Anterior cingulate cortex (tissue), 58 donors: ENCODE results near the gene AMOTL2.

ENCODE experiments used
- DNase-seq, 58 donors: peaks; one replicate each; lab custom pipeline; 2025; lab: John Stamatoyannopoulos, UW

The AMOTL2 gene

GRCh38 chr3:134367869-134368750 is 6.1 kb downstream of the AMOTL2 start:
- no peak for DNase-seq

- DNase-seq = peak; percentile 16 to 99 (median 90)
Measured at GRCh38 chr3:134366928-134367811, 7.1 kb downstream of the AMOTL2 start.

- DNase-seq = no peak
Measured at GRCh38 chr3:134366221-134366927, 7.9 kb downstream of the AMOTL2 start.

DNA sequence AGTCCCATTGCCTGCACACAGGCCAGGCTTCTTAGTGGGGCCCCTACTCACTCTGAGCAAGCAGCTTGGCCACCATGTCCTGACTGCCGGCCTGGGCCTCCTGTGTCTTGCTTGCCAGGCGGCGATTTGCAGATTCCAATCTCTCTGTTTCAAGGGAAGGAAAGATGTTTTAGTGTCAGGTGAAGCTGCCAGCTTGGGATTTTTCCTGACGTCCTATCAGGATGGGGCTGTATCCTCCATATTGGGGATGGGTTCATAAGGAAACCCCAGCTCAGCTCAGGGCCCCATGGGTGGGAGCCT is 8.5 kb downstream of the AMOTL2 start:
- no peak for DNase-seq

- no peak for DNase-seq
Measured at GRCh38 chr3:134364936-134365765, 9.1 kb downstream of the AMOTL2 start.

- peak in 54 of 58 donors; percentile 19 to 83 (median 71) for DNase-seq
Measured at GRCh38 chr3:134364061-134364935, 9.9 kb downstream of the AMOTL2 start.

DNA sequence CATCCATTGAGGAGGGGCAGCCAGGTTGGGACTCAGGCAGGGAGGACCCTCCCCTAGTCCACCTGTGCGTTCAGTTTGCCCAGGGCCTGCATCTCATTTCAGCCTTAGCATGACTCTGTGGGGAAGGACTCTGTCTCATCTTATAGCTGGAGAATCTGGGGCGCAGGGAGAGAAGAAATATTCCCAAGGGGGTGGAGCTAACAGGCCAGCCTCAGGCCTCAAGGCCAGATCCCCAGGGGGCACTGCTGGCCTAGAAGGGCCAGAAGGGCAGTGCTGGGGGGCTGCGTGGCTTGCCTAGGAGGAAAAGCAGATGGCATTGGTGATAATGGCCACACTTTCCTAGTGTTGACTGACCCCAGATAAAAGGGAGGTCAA is 10.9 kb downstream of the AMOTL2 start:
- DNase-seq = no peak

- no peak for DNase-seq
Measured at GRCh38 chr3:134362670-134363380, 11.4 kb downstream of the AMOTL2 start.

DNA sequence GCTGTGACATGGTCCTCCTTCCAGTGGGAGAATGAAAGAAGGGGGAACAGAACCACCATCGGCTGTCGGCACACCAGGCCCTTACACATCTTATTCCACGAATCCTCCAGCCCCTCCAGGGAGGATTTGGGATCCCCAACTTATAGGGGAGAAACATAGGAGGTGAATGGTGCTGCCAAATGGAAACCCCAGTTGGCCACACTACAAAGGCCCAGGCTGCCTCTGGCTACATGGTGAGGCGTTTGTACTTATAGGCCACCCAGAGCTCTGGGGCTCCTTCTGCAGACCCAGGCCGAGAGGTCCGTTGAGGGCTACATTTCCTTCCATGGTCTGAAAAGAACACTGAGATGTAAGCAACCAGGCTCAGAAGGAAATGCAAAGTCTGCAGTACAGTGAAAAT is 12.0 kb downstream of the AMOTL2 start:
- DNase-seq = no peak

DNA sequence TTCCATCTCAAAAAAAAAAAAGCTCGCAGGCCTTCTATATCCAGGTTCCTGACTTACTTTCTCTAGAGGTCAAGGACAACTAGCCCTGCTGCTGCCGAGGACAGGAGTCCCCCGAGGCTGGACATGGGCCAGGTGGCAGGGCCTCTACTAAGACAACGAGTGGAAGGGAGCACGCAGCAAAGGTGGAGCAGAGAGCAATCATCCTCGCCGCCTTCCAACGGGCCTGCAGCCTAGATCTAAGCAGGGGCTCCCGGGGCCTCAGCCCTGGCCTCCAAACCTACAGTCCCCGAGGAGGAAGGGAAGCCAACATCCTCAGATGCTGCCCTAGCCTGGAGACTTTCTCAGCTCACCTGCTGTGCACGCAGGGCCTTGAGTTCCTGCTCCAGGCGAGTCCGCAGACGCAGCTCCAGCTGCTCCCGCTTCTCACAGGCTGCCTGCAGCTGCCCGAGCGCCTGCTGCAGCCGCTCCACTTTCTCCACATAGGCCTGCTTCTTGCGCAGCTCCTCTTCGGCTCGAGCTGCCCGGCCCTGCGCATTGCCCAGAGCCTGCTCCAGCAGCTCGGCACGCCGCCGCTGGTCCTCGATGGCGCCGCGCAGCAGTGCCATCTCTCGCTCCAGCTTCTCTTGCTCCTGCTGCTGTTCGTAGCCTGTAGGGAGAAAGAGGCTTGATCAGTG is 12.9 kb downstream of the AMOTL2 start:
- no peak for DNase-seq

- no peak for DNase-seq
Measured at GRCh38 chr3:134360046-134360445, 14.2 kb downstream of the AMOTL2 start.

DNA sequence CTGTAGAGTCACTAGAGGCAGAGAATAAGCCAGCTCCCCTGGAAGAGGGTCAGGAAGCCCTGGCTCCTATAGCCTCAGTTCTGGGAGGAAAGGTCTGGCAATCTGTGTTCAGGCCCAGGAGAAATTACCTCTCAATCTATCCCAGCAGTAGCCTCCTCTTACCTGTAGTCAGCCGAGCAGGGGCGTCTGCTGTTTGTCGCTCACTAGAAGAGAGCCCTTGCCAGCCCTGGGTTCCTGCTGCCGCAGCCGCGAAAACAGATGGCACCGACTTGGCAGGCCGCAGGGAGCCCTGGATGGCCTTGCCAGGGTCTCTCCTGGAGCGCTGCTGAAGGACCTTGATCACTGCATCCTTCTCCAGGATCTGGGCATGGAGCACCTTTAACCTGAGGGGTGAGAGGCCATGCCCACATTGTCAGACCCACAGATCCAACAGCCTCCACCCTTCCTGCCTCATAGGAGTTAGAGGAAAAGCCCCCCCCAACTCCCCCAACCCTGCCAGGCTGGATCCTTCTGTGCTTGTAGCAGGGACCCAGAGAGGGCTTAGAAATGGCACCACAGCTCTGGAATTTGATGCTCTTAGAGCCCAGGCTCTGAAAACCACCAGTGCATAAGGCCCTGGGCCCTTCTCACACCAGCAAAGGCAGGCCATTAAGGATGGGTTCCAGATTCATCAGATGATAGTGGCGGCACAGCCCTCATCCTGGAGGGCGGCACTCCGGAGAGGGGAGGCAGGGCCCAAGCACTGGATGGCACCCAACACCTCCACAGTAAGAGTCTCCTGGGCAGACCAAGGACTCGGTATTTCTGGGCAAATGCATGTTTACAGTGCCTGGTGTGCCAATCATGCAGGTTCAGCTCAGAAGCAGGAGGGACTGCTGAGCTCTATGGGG is 14.9 kb downstream of the AMOTL2 start:
- peak in 1 of 58 donors; percentile 10 for DNase-seq

DNA sequence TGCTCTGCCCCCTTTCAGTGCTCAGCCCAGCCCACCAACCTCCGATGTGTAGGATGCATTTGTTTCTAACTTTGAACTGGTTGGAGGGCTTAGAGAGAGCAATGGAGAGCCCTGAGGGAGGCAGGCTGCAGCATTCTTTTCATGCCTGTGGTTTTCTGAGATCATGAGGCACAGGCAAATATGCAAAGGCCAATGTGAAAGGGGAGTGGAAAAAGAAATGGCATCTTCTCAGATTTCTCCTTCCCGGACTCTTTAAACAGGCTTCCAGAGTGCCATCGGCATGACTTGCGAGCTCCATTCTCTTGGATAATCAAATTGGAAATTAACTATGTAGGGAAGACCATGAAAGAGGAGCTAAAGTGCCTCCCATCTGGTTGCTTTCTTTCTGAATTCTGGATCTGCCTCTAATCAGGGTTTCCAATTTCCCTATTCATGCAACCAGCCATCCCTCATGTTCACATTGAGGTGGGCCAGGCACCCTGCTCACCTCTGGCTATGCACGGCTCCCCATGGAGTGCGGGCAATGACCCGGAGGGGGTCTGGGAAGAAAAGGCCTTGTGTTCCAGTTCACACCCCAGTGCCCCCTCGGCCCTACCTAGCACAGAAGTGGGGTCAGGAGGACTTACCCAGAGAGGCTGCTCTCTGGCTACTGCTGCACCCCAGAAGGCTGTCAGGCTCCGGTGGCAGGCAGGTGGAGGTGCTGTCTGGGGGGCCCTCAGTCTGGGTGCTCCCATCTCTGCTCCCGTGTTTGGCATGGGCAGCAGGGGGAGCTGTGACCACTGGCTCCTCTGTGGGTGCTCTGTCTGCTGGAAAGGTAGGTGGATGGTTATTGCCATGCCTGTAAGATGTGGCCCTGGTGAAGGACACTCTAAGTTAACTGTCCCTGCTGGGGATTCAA is 16.1 kb downstream of the AMOTL2 start:
- DNase-seq = peak in 1 of 58 donors; percentile 22

GRCh38 chr3:134357261-134357913 is 16.9 kb downstream of the AMOTL2 start:
- DNase-seq = no peak

- DNase-seq = no peak
Measured at GRCh38 chr3:134356411-134357040, 17.7 kb downstream of the AMOTL2 start.
